ENCODE results near the gene KLHDC1. TPM values are rescaled to one million over a fixed set of nuclear protein-coding genes. Genes with fewer than 3 reads are reported as not detected.

Gene KLHDC1
- total RNA-seq, 1 donor from 2014 or later, result 0.99 TPM

- peak; percentile 5 for DNase-seq (ENCODE audit: low spot score)
- no peaks in the 10 kb centered on the region for H3K27me3 Mint-ChIP-seq (ENCODE audit: insufficient read depth, low read depth)
These were observed 15.3 kb upstream of the KLHDC1 start for GRCh38 chr14:49677643-49678042.

GRCh38 chr14:49679271-49679670, 13.6 kb upstream of the KLHDC1 start:
- Histone ChIP-seq H3K79me2 (ENCODE audit: low read depth) (peaks cover 8% of the 10 kb centered on the region), H3K4me2 (no peak overlapping the region), H2AFZ (replicated peaks) (no peak overlapping the region), H3K27ac (no peak overlapping the region), H3K36me3 (peaks cover 11% of the 10 kb centered on the region), H3F3A (ENCODE audit: low read depth) (no peaks in the 10 kb centered on the region), H3K27me3 (no peaks in the 10 kb centered on the region), H3K9me3 (ENCODE audit: low read depth) (no peaks in the 10 kb centered on the region), H3K4me3 (no peak overlapping the region), H3K4me1 (no peaks in the 10 kb centered on the region), H4K20me1 (ENCODE audit: low read depth) (no peaks in the 10 kb centered on the region), H3K9ac (no peak overlapping the region)
- Mint-ChIP-seq H3K9me3 (no peaks in the 10 kb centered on the region), H3K36me3 (peaks cover 25% of the 10 kb centered on the region), H3K27me3 (ENCODE audit: insufficient read depth, low read depth) (no peaks in the 10 kb centered on the region), H3K27ac (no peak overlapping the region), H3K4me3 (no peak overlapping the region), H3K4me1 (no peaks in the 10 kb centered on the region)
- TF ChIP-seq EZH2 (IDR thresholded peaks at IDR 0.05) (no peak), CTCF (IDR thresholded peaks at IDR 0.05) (no peak), EZH2phosphoT487 (IDR thresholded peaks at IDR 0.05) (no peak)
- DNase-seq (ENCODE audit: low spot score), result no peak

More at GRCh38 chr14:49677643-49678042, 15.3 kb upstream of the KLHDC1 start:
- H3K79me2 ChIP-seq (ENCODE audit: low read depth), result no peaks in the 10 kb centered on the region
- Mint-ChIP-seq H3K4me1 (no peaks in the 10 kb centered on the region), H3K9me3 (no peaks in the 10 kb centered on the region), H3K27ac (no peak overlapping the region), H3K36me3 (peaks cover 33% of the 10 kb centered on the region), H3K4me3 (no peak overlapping the region)
- TF ChIP-seq CTCF (IDR thresholded peaks at IDR 0.05) (no peak), EZH2 (IDR thresholded peaks at IDR 0.05) (no peak), EZH2phosphoT487 (IDR thresholded peaks at IDR 0.05) (no peak)
- no peak overlapping the region for H3K4me3 ChIP-seq
- H3K4me1 ChIP-seq, result no peaks in the 10 kb centered on the region
- H3K36me3 ChIP-seq, result peaks cover 9% of the 10 kb centered on the region
- no peak overlapping the region for H3K4me2 ChIP-seq
- H2AFZ ChIP-seq (replicated peaks), result no peak overlapping the region
- no peaks in the 10 kb centered on the region for H3K27me3 ChIP-seq
- H4K20me1 ChIP-seq (ENCODE audit: low read depth), result no peaks in the 10 kb centered on the region
- no peak overlapping the region for H3K9ac ChIP-seq
- no peaks in the 10 kb centered on the region for H3F3A ChIP-seq (ENCODE audit: low read depth)
- H3K9me3 ChIP-seq (ENCODE audit: low read depth), result no peaks in the 10 kb centered on the region
- H3K27ac ChIP-seq, result no peak overlapping the region

GRCh38 chr14:49686425-49686824, 6.5 kb upstream of the KLHDC1 start:
- no peak for TF ChIP-seq CTCF (IDR thresholded peaks at IDR 0.05)
- no peak for TF ChIP-seq EZH2 (IDR thresholded peaks at IDR 0.05)
- no peak for TF ChIP-seq EZH2phosphoT487 (IDR thresholded peaks at IDR 0.05)
- H3K4me3 ChIP-seq, result no peak overlapping the region
- peaks cover 2% of the 10 kb centered on the region for H3K9me3 Mint-ChIP-seq
- no peak overlapping the region for H3K27ac Mint-ChIP-seq
- H3K9me3 ChIP-seq (ENCODE audit: low read depth), result no peaks in the 10 kb centered on the region
- H3K36me3 Mint-ChIP-seq, result peaks cover 12% of the 10 kb centered on the region
- no peaks in the 10 kb centered on the region for H4K20me1 ChIP-seq (ENCODE audit: low read depth)
- H3K36me3 ChIP-seq, result peaks cover 4% of the 10 kb centered on the region
- H3K27ac ChIP-seq, result no peak overlapping the region
- no peak overlapping the region for H3K9ac ChIP-seq
- peak overlapping the region; percentile 70 for H3K4me3 Mint-ChIP-seq
- peaks cover 19% of the 10 kb centered on the region for H3K4me1 Mint-ChIP-seq
- no peaks in the 10 kb centered on the region for H3K4me1 ChIP-seq
- H3K4me2 ChIP-seq, result no peak overlapping the region
- peaks cover 28% of the 10 kb centered on the region for H3F3A ChIP-seq (ENCODE audit: low read depth)
- peaks cover 5% of the 10 kb centered on the region for H3K27me3 Mint-ChIP-seq (ENCODE audit: insufficient read depth, low read depth)
- H2AFZ ChIP-seq (replicated peaks), result no peak overlapping the region
- H3K79me2 ChIP-seq (ENCODE audit: low read depth), result peaks cover 43% of the 10 kb centered on the region
- H3K27me3 ChIP-seq, result peaks cover 22% of the 10 kb centered on the region
- DNase-seq (ENCODE audit: low spot score), result no peak
